HG03103 (cell line): ENCODE data around the gene KCNAB2.
"Not testable (repeated sequence)": the region's sequence is repeated elsewhere in the genome, so short reads cannot be mapped to it uniquely, and the experiment has no call there.

ENCODE experiments used
- ATAC-seq: cut with Tn5 transposase; IDR thresholded peaks from one replicate; pipeline ENCODE4 v1.9.1; 2021; ENCODE audit warnings: low read depth; ENCODE audit not compliant: unreplicated experiment

KCNAB2 gene

GRCh38 chr1:6009120-6010040 is 36.3 kb upstream of the KCNAB2 start:
- ATAC-seq, result no peak

- no peak for ATAC-seq
Measured at GRCh38 chr1:6010554-6010953, 35.1 kb upstream of the KCNAB2 start.

GRCh38 chr1:6011161-6011945 is 34.3 kb upstream of the KCNAB2 start:
- no peak for ATAC-seq

- no peak for ATAC-seq
Measured at GRCh38 chr1:6011946-6012258, 33.8 kb upstream of the KCNAB2 start.

- no peak for ATAC-seq
Measured at GRCh38 chr1:6012529-6013318, 33.0 kb upstream of the KCNAB2 start.

- ATAC-seq, result no peak
Measured at GRCh38 chr1:6013491-6013890, 32.2 kb upstream of the KCNAB2 start.

GRCh38 chr1:6014130-6014999 is 31.3 kb upstream of the KCNAB2 start:
- ATAC-seq, result no peak

GRCh38 chr1:6016191-6016865 is 29.4 kb upstream of the KCNAB2 start:
- ATAC-seq, result no peak

- ATAC-seq, result not testable (repeated sequence)
Measured at GRCh38 chr1:6017654-6018053, 28.0 kb upstream of the KCNAB2 start.

GRCh38 chr1:6019166-6019845 is 26.4 kb upstream of the KCNAB2 start:
- ATAC-seq, result no peak

- no peak for ATAC-seq
Measured at GRCh38 chr1:6022193-6022592, 23.5 kb upstream of the KCNAB2 start.

GRCh38 chr1:6023346-6023745 is 22.3 kb upstream of the KCNAB2 start:
- ATAC-seq, result no peak

- ATAC-seq, result no peak
Measured at GRCh38 chr1:6024376-6024775, 21.3 kb upstream of the KCNAB2 start.

GRCh38 chr1:6025269-6026094 is 20.2 kb upstream of the KCNAB2 start:
- no peak for ATAC-seq

GRCh38 chr1:6026095-6026809 is 19.4 kb upstream of the KCNAB2 start:
- peak; percentile 91 for ATAC-seq

GRCh38 chr1:6027591-6027990 is 18.1 kb upstream of the KCNAB2 start:
- no peak for ATAC-seq

- no peak for ATAC-seq
Measured at GRCh38 chr1:6028042-6028850, 17.4 kb upstream of the KCNAB2 start.
